ENCODE data around the gene CNTRL.
A peak's percentile ranks its signal among the peaks of the same experiment; 100 is the strongest.
"Not testable (repeated sequence)": the region's sequence is repeated elsewhere in the genome, so short reads cannot be mapped to it uniquely, and the experiment has no call there.

CNTRL gene

DNA sequence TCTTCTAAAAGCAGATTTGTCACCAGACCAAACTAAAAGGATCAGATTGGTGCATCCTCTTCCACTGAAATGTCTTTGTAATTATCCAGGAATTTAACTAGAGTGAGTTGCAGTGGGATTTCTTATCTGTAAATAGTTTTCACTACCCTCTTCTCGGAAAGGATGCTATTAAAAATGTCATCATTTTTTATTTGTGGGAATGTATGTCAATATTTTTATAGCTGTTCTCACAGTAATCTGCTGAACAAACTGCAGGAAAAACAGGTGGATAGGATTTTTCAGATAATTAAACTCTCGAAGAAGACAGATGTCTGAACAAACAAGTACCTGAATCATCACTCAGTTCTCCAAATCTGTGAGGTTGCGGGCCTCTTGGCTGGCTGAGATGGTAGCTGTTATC lies 64.2 kb downstream of the CNTRL start:
- DNase-seq, result no peak

DNA sequence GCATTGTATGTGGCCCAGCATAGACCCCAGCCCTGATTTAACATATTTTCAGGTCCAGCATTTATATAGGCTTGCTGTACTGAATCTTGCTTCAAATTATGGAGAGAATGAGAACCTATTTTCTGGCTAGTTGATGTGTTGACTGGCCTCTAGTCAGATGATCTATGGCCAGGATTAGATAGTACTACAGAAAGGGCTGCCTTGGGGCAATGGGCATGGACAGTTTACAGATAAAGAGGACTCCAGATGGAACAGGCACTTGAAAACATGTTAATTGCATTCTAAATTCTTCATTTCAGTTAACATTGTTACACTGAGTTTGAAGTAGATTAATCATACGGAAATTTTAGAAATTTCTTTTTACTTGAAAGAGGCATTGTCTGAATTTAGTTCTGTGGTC lies 65.4 kb downstream of the CNTRL start:
- no peak for DNase-seq

DNA sequence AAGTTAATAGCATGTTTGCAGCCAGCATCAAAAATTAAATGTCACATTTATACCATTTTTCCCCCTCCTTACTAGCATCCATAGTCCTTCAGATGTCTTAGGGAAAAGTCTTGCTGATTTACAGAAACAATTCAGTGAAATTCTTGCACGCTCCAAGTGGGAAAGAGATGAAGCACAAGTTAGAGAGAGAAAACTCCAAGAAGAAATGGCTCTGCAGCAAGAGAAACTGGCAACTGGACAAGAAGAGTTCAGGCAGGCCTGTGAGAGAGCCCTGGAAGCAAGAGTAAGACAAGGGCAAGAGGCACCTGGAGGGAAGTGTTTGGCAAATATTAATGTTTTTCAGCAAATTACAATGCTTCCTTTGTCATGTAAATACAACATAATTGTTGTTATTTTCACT lies 66.6 kb downstream of the CNTRL start:
- no peak for DNase-seq

DNA sequence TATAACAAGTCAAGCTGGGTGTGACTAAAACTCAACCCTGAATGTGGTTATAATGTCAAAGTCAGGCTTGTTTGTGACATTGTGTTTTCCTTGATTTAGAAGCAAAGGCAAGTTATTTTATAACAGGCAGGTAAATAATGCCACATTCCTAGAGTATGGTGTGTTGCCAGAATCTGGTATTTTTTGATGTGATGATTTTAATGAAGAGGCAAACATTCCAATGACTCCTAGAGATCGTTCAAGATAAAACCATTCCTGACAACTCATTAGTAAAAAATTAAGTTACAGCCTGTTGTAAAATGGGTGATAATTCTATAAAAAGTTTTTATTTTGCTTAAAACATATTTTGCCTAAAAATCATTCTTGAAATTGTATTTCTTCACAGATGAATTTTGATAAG lies 67.0 kb downstream of the CNTRL start:
- no peak for DNase-seq

DNA sequence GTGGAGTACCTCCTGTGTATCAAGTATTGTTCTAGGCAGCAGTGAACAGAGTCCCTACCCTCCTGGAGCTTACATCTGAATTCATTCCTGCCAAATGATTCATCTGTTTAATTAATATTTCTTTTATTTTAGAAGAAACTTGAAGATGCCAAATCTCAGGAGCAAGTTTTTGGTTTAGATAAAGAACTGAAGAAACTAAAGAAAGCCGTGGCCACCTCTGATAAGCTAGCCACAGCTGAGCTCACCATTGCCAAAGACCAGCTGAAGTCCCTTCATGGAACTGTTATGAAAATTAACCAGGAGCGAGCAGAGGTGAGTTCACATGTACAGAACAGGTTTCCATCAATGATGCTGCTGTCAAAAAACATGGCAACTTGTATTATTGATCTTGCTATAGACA lies 69.0 kb downstream of the CNTRL start:
- no peak for DNase-seq

DNA sequence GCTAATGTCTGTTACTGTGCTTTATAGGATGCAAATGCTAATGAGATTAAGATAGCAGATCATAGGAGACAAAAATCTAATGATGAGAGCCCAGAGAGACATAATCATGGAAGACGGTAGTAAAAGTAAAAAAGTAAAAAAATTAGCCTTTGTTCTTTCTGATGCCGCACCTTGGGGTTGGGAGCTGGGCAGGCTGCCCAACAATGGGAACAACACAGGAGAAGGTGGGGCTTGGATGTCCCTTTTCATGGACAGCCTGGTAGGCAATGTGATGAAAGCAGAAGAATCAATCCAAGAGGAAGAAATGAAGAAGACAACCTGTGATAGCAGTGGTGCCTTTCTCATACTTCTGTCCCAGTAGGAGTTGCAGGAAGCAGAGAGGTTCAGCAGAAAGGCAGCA lies 69.7 kb downstream of the CNTRL start:
- DNase-seq, result no peak

DNA sequence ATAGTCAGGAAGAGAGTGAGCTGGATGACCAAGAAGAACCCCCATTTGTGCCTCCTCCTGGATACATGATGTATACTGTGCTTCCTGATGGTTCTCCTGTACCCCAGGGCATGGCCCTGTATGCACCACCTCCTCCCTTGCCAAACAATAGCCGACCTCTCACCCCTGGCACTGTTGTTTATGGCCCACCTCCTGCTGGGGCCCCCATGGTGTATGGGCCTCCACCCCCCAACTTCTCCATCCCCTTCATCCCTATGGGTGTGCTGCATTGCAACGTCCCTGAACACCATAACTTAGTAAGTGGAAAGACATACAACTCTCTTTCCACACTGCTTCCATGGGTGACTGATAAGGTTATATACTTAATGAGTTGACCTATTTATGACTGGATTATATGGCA lies 75.4 kb downstream of the CNTRL start:
- DNase-seq, result no peak

DNA sequence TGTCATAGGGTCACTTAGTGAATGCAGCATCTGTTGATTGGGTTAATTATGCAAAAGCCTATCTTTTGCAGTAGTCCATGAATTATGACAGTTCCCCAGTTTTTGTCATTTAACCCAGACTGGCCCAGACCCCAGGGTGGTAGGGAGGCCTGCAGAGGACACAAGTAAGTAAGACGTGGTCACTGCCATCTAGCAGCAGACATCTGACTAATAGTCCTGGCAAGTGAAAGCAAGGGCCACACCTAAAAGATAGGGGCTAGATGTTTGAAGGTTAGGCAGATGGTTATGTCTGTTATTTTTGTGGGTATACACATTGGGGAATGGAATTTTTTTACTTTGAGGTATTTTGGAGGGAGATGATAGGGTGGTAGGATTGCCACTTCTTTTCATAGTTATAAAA lies 78.9 kb downstream of the CNTRL start:
- DNase-seq, result no peak

DNA sequence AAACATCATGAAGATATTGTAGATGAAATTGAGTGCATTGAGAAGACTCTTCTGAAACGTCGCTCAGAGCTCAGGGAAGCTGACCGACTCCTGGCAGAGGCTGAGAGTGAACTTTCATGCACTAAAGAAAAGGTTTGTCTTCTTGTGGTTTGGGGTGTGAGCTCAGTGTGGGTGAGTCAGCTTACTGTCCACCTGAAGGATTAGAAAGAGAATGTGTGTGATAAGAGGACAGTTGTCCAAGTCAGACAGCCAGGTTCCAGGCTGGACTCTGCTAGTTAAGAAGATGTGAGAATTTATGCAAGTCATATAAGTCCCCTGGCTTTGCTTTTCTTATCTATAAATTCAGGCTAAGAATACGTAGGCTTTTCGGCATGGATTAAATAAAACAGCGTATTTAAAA lies 80.0 kb downstream of the CNTRL start:
- peak; percentile 14 for DNase-seq

DNA sequence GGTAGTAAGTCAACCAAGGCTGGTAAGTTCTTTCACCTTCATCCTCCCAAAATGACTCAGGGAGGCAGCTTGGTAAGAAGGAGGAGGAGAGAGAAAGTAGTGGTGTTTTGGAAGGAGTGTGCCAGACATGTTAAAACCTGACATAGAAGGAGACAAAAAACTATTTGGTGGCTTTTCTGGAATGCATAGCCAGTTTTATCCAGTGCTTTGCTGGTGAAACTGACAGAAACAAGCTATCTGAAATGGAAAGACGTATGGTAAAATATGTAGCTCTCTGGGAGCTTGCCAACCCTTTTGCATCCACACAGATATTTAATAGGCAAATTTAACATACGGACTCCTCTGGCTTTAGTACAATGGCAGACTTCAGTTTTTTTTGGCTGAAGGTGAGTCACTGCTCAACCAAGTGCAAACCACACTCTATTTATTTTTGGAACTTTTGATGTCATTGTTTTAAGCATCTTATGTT lies 81.5 kb downstream of the CNTRL start:
- peak; percentile 19 for DNase-seq

DNA sequence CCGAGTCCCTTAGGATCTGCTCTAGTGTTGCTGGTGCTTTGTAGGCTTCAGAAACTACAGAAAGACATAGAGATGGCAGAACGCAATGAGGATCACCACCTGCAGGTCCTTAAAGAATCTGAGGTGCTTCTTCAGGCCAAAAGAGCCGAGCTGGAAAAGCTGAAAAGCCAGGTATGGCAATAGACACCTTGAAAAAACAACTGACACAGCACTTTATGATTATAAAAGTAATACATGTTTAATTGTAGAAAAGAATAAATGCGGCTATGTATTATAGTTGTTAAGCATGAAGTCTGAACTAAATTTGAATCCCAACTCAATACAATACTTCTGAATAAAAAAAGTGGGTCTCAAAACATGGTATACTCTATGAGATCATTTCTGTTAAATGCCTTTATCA lies 83.2 kb downstream of the CNTRL start:
- DNase-seq, result no peak

DNA sequence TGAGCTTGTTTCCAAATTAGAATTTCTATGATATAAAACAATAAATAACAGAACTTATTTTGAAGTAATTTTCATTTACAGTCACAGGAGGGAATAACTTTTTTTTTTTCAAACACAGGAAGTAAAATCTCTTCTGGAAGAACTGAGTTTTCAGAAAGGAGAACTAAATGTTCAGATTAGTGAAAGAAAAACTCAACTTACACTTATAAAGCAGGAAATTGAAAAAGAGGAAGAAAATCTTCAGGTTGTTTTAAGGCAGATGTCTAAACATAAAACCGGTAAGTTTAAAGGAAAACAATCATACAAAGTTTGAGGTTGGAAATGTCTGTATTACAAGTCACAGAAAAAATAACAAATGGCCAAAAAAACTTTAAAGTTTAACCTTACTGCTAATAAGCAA lies 85.3 kb downstream of the CNTRL start:
- no peak for DNase-seq

DNA sequence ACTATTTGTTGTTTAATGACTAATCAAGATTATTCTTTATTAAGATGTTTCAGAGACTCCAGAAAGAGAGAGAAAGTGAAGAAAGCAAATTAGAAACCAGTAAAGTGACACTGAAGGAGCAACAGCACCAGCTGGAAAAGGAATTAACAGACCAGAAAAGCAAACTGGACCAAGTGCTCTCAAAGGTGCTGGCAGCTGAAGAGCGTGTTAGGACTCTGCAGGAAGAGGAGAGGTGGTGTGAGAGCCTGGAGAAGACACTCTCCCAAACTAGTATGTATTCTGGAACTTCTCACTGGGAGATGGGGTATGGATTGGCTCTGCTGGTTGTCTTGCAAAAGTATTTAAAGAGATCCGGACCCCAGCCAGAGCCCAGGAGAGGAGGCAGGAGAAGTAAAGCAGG lies 93.3 kb downstream of the CNTRL start:
- DNase-seq, result no peak

DNA sequence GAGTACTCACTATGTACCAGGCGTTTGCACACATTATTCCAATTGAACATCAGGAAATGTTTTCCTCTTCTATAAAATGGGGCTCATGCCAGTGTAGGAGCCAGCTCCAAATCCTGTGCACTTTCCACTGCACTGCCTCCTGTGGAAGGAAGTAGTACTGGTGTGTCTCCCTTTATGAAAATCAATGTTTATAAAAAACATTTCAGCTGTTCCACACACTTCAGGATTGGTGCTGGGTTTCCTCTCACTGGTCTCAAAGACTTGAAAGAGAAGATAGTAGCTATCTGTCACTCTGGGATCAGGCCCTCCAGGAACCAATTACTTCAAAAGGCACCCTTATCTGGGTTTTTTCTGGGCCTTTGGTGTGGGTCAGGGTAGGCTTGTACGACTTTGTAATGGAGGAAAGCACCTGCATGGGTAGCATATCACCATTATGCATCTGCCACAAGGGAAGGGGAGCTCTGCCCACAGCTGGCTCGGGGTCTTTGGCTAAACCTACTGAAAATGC lies 94.4 kb downstream of the CNTRL start:
- DNase-seq, result no peak

DNA sequence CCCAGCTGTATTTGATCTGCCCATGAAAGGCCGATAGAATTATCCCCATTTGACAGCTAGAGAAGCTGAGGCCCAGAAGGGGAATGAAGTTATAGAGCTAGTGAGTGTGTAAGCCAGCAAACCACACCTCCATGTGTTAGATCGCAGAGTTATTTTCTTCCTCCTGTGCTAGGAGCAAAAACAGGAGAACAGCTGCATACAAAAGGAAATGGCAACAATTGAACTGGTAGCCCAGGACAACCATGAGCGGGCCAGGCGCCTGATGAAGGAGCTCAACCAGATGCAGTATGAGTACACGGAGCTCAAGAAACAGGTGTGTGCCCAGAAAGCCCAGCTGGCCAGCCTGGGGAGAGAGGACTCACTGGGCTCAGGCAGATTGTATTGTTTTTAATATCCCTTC lies 96.5 kb downstream of the CNTRL start:
- DNase-seq, result no peak

DNA sequence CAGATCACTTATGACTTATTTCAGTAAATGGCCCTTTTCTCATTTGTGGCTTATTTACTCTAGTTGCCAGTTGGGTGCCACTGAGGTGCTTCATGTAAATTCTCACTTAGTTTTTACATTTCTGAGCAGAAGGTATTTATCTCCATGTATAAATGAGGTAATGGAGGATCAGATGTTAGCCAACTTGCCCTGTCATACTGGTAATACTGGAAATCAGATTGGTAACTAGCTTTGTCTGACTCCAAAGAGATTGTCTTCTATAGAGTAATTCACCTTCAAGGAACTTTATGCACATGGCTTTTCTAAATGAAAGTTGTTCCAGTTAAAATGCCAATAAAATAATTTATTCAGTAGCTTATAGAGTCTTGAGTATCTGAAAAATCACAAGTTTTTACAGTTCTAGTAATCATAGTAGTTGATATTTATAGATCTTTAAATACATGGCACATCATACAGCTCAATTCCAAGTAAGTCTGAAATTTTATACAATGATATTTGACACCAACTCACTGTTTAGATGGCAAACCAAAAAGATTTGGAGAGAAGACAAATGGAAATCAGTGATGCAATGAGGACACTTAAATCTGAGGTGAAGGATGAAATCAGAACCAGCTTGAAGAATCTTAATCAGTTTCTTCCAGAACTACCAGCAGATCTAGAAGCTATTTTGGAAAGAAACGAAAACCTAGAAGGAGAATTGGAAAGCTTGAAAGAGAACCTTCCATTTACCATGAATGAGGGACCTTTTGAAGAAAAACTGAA lies 98.2 kb downstream of the CNTRL start:
- no peak for DNase-seq

DNA sequence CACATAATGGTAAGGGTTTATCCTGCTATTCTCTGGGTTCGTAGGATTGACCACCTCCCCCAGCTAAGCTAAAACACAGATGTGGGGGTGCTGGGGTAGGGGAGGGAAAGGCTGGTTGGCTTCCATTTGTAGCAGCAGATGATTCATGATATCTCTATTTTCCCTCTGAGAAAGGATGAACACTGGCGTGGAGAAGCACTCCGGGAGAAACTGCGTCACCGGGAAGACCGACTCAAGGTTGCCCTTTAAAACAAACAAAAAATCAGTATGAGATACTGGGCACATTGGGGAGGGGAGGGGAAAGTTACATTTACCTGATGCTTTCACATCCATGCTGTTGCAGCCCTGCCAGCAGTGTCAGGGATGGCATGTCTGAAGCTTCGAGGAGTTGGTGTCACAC lies 98.7 kb downstream of the CNTRL start:
- no peak for DNase-seq

DNA sequence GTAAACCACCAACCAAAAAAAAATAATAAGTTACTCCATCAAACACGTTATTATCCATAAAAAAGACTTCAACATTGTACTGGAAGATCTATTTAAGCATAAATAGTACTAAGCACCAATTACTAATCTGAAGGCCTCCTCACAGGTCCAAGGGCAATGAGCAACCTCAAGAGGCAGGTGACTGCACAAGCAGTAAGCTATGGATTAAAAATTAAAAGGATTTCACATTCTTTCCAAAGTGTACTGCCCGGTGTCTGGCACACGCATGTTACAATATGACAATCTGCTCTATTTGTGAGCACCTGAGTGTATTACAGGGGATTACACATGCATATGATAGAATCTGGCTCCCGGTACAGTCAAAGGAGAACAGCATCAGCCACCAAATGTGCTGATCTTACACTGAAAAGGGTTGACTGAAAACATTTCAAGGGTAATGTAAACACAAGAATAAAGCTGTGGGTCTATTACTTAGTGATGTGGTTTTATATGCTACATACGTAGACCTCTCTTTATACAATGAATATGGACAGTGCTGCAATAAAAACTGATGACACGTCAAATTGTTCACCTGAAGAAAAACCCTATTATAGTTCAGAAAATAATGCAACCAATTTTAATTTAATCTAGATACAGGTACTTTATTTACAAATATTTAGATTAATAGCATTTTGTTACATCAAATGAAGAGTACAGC lies 104.1 kb downstream of the CNTRL start:
- peak; percentile 56 for DNase-seq

DNA sequence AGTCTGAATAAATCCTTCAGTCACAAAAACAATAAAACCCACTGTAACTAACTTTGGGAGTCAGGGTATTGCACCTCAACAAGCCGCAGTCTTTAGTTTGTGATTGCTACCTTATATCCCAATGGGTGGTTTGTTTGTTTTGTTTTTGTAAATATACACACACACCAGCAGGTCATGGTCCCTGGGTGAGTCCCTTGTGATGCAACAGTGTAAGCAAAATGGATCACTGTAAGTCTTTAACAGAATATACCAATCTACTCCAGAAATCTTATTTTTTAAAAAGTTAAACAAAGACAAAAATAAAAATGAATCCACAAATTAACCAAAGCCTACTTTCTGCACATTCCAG lies 104.6 kb downstream of the CNTRL start:
- DNase-seq, result not testable (repeated sequence)

DNA sequence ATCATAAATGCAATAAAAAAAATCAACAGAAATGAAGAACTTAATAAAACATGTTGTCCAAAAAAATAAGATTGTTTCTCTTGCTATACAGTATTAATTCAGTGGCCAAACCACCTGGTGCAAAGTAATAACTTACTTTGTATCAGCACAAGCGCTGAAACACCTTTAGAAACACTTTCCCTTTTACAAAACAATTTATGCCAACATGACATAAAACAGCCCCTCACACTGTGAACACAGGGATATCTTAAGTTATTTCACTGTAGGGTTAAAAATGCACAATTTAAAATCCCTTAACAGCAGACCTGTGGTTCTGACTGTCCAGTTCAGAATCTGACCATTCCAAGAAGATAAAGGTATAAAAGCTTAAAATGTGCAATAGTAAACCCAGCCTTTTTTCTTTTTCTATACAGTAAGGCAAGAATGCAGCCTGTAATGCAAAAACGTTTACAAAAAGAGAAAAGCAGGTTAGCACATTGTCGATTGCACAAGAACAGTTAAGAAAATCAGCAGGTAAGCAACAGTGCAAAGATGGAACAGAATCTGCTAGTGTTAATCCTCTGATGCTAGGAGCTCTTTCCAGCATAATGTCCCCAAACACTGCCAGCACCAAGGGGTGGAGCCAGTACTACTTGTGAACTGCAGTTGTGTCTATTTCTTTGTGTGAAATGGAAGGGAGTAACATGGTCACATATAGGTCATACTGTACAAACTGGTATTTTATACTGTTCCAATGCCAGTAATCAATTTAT lies 105.4 kb downstream of the CNTRL start:
- DNase-seq, result no peak

DNA sequence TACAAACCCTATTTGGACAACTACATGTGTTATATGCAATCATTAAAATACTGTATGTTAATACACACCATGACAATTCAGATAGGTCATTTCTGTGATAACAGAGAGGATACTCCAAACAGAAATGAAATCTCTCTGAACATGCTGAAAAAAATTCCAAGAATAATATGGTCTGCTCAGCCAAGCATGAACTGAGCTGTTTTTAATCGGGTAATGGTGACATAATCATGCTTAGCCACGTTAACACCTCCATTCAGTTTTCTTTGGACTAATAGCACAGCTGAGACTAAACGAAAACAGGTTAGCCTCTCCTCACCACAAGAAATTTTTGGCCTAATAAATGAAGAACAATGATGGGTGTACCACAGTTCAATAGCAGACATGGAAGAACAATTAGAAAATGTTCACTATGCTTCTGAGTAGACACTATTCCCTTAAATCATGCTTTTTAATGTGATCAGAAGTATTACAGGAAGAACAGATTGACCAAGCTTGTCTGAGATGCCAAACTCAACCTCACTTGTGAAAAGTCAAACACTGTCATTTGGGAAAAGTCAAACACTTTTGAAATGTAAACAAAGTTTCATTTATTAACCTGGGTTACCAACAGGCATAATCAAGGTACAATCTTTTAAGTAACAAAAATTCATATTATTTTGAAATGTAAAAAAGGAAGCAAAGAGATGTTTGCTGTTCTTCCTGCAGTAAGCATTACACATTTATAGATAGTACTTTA lies 107.5 kb downstream of the CNTRL start:
- peak; percentile 50 for DNase-seq

DNA sequence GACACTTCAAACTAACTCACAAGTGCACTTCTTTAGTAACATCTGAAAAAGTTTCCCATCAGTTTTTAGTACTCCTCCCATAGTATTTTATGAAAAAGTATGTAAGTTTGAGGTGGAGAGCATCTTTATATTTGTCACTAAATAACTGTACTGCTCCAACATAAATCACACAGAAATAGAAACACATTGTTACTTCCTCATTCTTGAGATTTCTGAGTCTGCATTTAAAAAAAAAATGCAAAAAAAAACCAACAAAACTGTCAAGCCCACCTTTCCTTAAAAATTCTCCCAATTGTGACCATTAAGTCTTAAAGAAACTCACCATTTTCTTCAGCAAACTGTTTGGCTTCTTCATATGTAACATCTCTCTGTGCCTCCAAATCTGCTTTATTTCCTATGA lies 108.2 kb downstream of the CNTRL start:
- DNase-seq, result no peak

All from kidney glomerular epithelial cell (primary cell).